Suprapubic skin (tissue), 4 donors: Measurements from ENCODE around the gene EFCAB6. TPM values are rescaled to one million over a fixed set of nuclear protein-coding genes. Genes with fewer than 3 reads are reported as not detected.

Experiments used
- DNase-seq, 2 donors: peaks; one replicate each; pipeline ENCODE4 v3.0.0-alpha.2; 2019; ENCODE audit warnings: low spot score in 2 of 2
- H3K27ac ChIP-seq: fragments of 200-600 bp; sonication (generic); one replicate; pipeline ENCODE4 v1.5.1; 2019
- H3K27me3 ChIP-seq: fragments of 200-600 bp; sonication (generic); one replicate; pipeline ENCODE4 v1.5.1; 2019
- H3K36me3 ChIP-seq: fragments of 200-600 bp; sonication (generic); one replicate; pipeline ENCODE4 v1.5.1; 2019
- H3K4me1 ChIP-seq: fragments of 200-600 bp; sonication (generic); one replicate; pipeline ENCODE4 v1.5.1; 2019
- H3K4me3 ChIP-seq: fragments of 200-600 bp; sonication (generic); one replicate; pipeline ENCODE4 v1.5.1; 2019; ENCODE audit warnings: mild to moderate bottlenecking
- H3K9me3 ChIP-seq: fragments of 200-600 bp; sonication (generic); one replicate; pipeline ENCODE4 v1.5.1; 2019
- EP300 ChIP-seq: sonication (generic); formaldehyde crosslinking; IDR thresholded peaks from one replicate; pipeline ENCODE4 v1.6.1; 2017; ENCODE audit warnings: antibody characterized with exemption
- POLR2A ChIP-seq, 2 donors: fragments of 450-650 bp; IDR thresholded peaks; one replicate each; pipeline ENCODE4 v1.6.1; 2017; ENCODE audit warnings: antibody characterized with exemption in 2 of 2, mild to moderate bottlenecking in 2 of 2, moderate library complexity in 2 of 2
- POLR2AphosphoS5 ChIP-seq, 3 donors: sonication (generic); formaldehyde crosslinking; IDR thresholded peaks; one replicate each; pipeline ENCODE4 v1.6.1; 2017; ENCODE audit warnings: antibody characterized with exemption in 3 of 3
- WGBS: methylation state at CpG from one replicate; pipeline ENCODE4 v1.1.5; 2018; 5-methylcytosine and 5-hydroxymethylcytosine counted together
- total RNA-seq, 4 donors: library from RNA; depleted of rRNA; stranded (reverse); fragments of >200 nt; gene quantifications; one replicate each; pipeline ENCODE4 v1.1.0, GENCODE V29; 2016
- TF ChIP-seq, protein P1 (sequence below), 2 donors: fragments of 200-600 bp in 1 of 2; fragments of 450-650 bp in 1 of 2; sonication (generic) in 1 of 2; IDR thresholded peaks; one replicate each; pipeline ENCODE4 v1.5.1; 2016 to 2019; ENCODE audit warnings: antibody characterized with exemption in 2 of 2, mild to moderate bottlenecking in 1 of 2, moderate library complexity in 1 of 2

The EFCAB6 gene
- total RNA-seq, 4 donors from 2014 or later, result 1.9 to 4.9 (median 2.9) TPM

DNA sequence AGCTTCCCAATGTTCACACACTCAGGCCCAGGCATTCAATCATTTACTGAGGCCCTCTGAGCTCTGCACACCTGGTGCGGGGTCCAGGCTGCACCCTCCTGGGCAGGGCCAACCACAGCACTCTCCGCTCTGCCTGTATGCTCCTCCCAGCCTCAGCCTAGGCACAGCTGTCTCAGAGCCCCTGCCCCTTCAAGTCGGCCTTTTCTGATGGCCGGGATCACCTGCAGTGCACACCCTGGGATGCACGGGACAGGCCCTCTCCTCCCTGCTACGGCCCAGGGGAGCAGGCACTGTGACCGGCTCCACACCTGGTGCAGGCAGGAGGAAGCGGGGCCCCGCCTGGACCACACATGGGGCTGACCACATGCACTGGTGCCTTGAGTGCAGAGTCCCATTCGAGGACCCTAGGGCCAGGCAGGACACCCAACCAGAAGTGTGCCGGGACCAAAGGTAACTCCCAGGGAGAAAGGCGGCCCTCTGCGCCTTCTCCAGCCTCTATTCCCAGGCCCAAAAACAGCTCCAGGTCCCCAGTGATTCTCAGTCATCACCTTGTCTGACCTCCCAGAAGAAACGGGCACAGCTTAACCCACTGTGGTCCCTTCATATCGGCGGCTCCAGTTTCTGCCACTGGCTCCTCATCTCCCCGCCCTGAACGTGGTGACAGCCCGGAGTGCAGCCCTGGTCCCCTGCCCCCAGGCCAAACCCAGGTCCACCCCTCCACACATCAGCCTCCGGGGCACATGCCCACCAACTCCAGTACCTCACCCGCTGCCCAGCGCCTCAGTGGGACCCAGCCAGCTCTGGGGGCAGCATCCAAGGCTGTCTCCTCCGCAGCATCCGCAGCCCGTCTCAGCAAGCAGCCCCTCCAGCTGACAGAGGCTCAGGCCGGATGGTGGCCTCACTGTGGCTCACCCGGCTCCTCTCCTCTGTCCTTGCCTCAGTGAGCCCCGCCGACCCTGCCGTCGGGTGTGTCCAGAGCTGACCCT lies 32.7 kb upstream of the EFCAB6 start:
- H3K27me3 ChIP-seq, result peaks cover 20% of the 10 kb centered on the region

DNA sequence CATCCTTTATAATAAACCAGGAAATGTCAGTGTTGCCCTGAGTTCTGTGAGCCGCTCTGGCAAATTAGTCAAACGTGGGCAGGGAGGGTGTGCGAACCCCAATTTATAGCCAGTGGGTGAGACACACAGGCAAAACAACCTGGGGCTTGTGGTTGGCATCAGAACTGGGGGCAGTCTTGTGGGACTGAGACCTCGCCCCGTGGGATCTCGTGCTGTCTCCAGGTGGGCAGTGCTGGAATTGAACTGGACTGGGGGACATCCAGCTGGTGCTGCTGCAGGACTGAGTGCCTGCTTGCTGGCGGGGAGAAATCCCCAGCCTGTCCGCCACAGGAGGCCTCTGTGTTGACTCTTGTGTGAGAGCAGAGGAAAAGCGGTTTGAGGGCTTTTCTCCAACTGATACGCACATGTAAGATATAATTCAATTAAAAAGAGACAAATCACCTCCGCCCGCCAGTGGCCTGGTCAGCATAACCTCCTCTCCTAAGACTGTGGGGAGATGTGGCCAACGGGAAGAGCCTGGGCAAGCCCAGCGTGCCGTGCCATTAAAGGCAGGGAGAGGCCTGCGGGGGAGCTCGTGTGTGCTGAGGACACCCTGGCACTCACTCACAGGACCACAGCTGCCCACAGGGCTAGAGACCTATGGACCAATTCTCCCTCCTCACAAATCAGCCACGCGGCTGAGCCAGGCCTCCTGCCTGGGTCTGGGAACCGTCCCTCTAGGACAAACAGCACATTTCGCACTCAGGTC lies 31.9 kb upstream of the EFCAB6 start:
- Histone ChIP-seq H3K36me3 (no peaks in the 10 kb centered on the region), H3K27me3 (peaks cover 14% of the 10 kb centered on the region), H3K27ac (no peak overlapping the region), H3K4me1 (no peaks in the 10 kb centered on the region), H3K9me3 (no peaks in the 10 kb centered on the region), H3K4me3 (no peak overlapping the region)
- no peak for DNase-seq
- WGBS, result 89% methylated on average over 19 of the region's 21 CpGs
- TF ChIP-seq EP300, result no peak
- TF ChIP-seq, protein P1, sequence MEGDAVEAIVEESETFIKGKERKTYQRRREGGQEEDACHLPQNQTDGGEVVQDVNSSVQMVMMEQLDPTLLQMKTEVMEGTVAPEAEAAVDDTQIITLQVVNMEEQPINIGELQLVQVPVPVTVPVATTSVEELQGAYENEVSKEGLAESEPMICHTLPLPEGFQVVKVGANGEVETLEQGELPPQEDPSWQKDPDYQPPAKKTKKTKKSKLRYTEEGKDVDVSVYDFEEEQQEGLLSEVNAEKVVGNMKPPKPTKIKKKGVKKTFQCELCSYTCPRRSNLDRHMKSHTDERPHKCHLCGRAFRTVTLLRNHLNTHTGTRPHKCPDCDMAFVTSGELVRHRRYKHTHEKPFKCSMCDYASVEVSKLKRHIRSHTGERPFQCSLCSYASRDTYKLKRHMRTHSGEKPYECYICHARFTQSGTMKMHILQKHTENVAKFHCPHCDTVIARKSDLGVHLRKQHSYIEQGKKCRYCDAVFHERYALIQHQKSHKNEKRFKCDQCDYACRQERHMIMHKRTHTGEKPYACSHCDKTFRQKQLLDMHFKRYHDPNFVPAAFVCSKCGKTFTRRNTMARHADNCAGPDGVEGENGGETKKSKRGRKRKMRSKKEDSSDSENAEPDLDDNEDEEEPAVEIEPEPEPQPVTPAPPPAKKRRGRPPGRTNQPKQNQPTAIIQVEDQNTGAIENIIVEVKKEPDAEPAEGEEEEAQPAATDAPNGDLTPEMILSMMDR (IDR thresholded peaks at IDR 0.05), result no peak
- no peak for TF ChIP-seq POLR2A (IDR thresholded peaks at IDR 0.05)
- no peak for TF ChIP-seq POLR2AphosphoS5 (IDR thresholded peaks at IDR 0.05)

More for the DNA sequence above, 32.7 kb upstream of the EFCAB6 start:
- TF ChIP-seq, protein P1 (IDR thresholded peaks at IDR 0.05), result no peak
- TF ChIP-seq EP300 (no peak), POLR2A (IDR thresholded peaks at IDR 0.05) (no peak), POLR2AphosphoS5 (IDR thresholded peaks at IDR 0.05) (no peak)
- Histone ChIP-seq H3K4me3 (no peak overlapping the region), H3K4me1 (no peaks in the 10 kb centered on the region), H3K36me3 (no peaks in the 10 kb centered on the region), H3K27ac (no peak overlapping the region), H3K9me3 (no peaks in the 10 kb centered on the region)
- no peak for DNase-seq
- 87% methylated on average over 12 of the region's 31 CpGs for WGBS

DNA sequence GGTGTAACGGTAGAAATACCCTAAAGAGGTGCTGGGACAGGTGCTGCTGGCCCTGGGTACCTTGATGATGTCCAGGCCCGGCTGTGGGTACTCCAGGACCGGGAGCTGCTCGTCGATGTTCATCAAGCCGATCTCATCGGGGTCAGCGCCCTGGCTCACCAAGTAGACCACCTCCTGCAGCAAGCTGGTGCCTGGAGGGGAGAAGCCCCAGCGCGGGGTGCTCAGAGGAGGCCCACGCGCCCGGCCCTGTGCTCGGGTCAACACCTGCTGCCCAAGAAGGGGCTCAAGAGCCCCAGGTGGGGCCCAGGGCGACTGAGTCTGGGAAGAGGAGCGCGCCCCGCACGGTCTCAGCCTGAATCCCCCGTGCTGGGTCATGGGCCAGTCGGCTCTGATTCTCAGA lies 29.6 kb upstream of the EFCAB6 start:
- Histone ChIP-seq H3K4me3 (no peak overlapping the region), H3K27me3 (peaks cover 9% of the 10 kb centered on the region), H3K36me3 (no peaks in the 10 kb centered on the region), H3K27ac (no peak overlapping the region), H3K4me1 (no peaks in the 10 kb centered on the region), H3K9me3 (no peaks in the 10 kb centered on the region)
- no peak for DNase-seq
- no peak for TF ChIP-seq EP300
- TF ChIP-seq POLR2A (IDR thresholded peaks at IDR 0.05), result no peak
- TF ChIP-seq, protein P1 (IDR thresholded peaks at IDR 0.05), result no peak
- no peak for TF ChIP-seq POLR2AphosphoS5 (IDR thresholded peaks at IDR 0.05)
- WGBS, result 86% methylated on average over 9 of the region's 21 CpGs

DNA sequence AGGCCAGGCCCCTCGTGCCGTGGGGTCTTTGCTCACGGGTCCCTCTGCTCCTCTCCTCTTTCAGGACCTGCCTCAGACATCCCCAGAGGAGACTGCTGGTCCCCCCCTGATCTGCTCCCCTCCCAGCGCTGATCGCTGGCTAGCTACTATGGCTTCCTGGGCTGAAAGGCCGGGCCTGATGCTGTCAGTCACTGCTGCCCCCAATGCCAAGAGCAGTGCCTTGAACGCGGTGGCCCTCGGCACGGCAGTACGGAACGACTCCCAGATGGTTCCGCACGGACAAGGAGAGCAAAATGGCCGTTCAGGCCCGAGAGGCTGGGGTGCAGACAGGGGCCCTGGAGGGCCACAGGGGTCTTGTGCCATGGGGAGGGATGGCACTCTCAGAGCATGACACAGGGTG lies 28.7 kb upstream of the EFCAB6 start:
- Histone ChIP-seq H3K36me3 (no peaks in the 10 kb centered on the region), H3K9me3 (no peaks in the 10 kb centered on the region), H3K4me1 (no peaks in the 10 kb centered on the region), H3K4me3 (no peak overlapping the region), H3K27ac (no peak overlapping the region), H3K27me3 (peaks cover 15% of the 10 kb centered on the region)
- no peak for DNase-seq
- 87% methylated on average over 16 of the region's 16 CpGs for WGBS
- TF ChIP-seq EP300, result no peak
- TF ChIP-seq POLR2AphosphoS5 (IDR thresholded peaks at IDR 0.05), result no peak

DNA sequence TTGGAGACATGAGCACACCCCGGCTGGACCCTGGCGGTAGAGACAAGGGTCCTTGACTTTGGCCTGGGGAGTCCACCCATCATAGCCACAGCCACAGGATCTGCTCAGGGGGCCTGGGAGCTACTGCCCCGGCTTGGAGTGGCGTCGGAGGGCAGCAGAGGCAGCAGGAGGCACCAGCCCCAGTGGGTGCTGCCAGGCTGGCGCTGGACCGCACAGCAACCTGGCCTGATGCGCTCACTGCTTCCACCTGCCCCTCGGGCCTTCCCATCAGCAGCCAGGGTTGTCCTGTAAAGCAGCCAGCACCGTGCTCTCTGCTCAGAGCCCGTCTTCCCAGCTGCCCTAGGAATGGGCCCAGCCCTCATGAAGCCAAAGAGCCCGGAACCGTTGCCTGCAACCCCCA lies 28.3 kb upstream of the EFCAB6 start:
- Histone ChIP-seq H3K4me1 (no peaks in the 10 kb centered on the region), H3K27ac (no peak overlapping the region), H3K4me3 (no peak overlapping the region), H3K36me3 (no peaks in the 10 kb centered on the region), H3K9me3 (no peaks in the 10 kb centered on the region), H3K27me3 (peaks cover 17% of the 10 kb centered on the region)
- DNase-seq, result no peak
- 90% methylated on average over 4 of the region's 13 CpGs for WGBS
- TF ChIP-seq EP300, result no peak
- TF ChIP-seq, protein P1 (IDR thresholded peaks at IDR 0.05), result no peak
